Kidney tubule cell (primary cell): ENCODE data around the gene ACBD6.
A peak's percentile ranks its signal among the peaks of the same experiment; 100 is the strongest.

Source experiments
- DNase-seq: peaks from one replicate; pipeline ENCODE4 v3.0.0-alpha.2; 2018; ENCODE audit warnings: low spot score

ACBD6 gene

GRCh38 chr1:180369061-180369460, 133.3 kb downstream of the ACBD6 start:
- no peak for DNase-seq

GRCh38 chr1:180366371-180367068, 135.9 kb downstream of the ACBD6 start:
- no peak for DNase-seq

DNA sequence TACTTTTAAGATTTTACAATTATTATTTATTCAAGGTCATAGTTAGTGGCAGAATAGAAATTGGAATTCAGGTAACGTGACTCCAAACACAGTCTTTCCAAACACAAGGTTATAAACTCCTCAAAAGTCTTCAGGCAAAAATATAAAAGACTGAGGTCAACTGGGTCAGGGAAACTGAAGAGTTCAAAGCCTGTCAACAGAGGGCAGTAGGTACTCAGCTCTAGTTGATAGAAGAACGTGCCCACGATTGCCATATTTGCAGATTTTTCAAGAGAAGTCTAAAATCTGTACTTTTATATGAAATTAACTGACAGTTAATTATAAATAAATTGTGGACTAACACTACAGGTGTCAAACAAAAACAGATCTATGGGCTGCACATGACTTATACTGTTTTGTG, 137.3 kb downstream of the ACBD6 start:
- DNase-seq: no peak

DNA sequence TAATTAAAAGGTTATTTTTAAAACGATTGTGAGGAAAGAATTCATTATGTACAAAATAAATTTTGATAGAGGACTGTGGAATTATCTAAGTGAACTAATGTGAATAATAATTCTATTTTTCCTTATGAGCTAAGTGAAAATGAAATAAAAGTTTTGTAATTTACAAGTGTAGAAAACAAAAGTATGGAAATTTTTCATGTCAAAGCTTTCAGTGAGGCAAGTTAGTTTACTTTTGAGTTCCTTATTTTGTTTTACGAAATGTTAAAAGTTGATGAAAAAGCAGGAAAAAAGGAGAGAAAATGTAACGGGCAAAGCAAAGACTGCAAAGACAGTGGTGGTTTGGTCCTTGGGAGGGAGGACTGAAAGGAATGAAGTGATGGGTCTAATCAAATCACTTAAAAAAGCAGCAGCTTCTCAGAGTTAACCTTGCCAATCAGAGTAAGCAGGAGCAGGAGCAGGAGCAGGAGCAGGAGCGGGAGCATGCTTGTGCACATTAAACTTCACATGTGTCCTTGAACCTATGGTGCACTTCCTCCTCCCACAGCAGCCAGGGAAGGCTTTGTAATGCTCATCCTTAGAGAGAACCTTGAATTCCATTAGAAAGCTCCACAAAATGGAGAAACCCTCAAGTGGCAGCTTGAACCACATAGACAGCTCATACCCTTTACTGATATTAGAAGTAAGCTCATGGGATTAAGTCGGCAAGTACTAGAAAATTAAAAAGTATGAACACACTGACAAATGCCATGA, 139.0 kb downstream of the ACBD6 start:
- DNase-seq: no peak

DNA sequence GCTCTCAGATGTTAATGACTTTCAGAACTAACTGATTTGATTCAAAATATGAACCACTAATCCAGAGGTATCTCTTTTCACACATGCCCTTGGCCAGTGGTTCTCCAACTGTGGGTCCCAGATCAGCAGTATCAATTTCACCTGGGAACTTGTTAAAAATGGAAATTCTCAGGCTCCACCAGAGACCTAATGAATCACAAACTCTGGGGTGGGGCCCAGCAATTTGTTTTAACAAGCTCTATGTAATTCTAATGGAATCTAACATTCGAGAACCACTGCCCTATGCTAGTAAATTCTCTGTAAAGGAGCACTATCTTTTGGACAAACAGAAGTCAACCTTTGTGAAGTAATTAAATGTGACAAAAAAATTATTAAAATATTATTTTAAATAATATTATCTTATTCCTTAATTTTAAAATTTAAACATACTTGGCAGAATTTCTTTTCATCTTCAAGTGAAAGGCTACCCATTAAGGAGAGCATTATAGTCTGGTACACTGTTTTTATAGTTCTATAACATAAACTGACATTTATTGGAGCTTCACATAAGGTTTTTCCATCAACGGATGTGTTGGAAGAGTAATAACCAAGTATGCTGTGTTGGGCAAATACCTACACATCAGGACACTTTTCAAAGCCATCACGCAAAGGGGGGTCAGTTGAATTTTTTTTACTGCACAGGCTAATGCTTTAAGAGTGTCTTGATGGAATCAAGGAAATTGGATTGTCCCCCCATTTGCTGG, 141.9 kb downstream of the ACBD6 start:
- no peak for DNase-seq

DNA sequence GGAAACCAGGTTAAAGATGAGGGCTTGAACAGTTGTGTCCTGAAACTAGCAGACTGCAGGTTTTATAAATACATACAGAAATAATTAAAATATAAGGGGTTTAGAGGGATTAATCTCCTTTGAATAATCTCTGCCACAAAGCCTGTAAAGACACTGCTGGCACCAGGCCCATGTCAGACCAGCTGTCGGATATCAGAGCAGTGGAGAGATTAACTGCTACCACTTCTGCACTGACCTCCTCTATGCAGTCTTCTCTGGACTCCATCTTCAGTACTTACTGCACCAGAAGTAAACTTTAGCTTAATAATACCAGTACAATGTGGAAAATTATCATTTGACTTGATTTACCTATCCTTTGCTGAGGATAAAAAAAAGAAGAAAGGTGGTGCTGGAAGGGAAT, 143.7 kb downstream of the ACBD6 start:
- DNase-seq: no peak

- no peak for DNase-seq
Measured at GRCh38 chr1:180353945-180354344, 148.4 kb downstream of the ACBD6 start.

GRCh38 chr1:180352588-180352987, 149.8 kb downstream of the ACBD6 start:
- no peak for DNase-seq

DNA sequence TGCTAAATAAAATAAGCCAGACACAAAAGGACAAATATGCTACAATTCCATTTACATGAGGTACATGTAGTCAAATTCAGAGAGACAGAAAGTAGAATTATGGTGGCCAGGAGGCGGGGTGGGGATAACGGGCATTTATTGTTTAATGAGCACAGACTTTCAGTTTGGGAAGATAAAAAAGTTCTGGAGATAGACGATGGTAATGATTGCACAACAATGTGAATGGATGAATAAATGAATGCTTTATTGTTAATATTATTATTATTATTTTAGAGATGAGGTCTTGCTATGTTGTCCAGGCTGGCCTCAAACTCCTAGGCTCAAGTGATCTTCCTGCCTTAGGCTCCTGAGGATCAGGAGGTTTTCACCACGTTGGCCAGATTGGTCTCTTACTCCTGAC, 150.4 kb downstream of the ACBD6 start:
- DNase-seq: no peak

GRCh38 chr1:180345148-180345547, 157.2 kb downstream of the ACBD6 start:
- DNase-seq: no peak

- peak; percentile 20 for DNase-seq
Measured at GRCh38 chr1:180343921-180344769, 158.2 kb downstream of the ACBD6 start.

- no peak for DNase-seq
Measured at GRCh38 chr1:180327089-180327488, 175.3 kb downstream of the ACBD6 start.

DNA sequence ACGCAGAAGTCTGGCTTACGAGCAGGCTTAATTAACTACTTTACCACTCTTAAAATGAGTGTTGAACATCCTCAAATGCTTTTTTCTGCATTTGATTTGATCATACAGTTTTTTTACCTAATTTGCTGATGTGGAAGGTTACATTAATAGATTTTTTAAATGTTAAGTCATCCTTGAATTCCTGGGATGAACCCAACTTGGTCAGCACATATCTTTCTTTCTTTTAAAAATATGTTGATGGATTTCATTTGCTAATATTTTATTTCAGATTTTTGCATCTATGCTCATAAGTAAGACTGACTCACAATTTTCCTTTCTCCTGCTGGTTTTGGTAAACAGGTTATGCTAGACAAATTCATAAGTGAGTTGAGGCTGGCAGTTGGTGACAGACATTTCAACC, 189.5 kb downstream of the ACBD6 start:
- DNase-seq: no peak

- DNase-seq: peak; percentile 54
Measured at GRCh38 chr1:180311011-180311730, 191.2 kb downstream of the ACBD6 start.

DNA sequence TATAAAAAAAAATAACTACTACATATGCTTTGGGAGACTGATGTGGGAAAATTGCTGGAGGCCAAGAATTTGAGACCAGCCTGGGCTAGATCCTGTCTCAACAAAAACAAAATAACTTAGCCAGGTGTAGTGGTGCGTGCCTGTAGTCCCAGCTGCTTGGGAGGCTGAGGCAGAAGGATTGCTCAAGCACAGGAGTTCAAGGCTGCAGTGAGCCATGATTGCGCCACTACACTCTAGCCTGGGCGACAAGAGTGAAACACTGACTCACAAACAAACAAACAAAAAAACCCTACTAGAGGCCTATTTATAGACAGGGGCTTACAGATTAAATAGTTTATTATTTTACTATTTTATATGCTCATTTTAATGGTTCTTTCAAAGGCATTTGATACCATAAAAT, 192.3 kb downstream of the ACBD6 start:
- DNase-seq: peak; percentile 50

GRCh38 chr1:180309338-180309737, 193.0 kb downstream of the ACBD6 start:
- peak; percentile 87 for DNase-seq

GRCh38 chr1:180301135-180301742, 201.1 kb downstream of the ACBD6 start:
- no peak for DNase-seq

DNA sequence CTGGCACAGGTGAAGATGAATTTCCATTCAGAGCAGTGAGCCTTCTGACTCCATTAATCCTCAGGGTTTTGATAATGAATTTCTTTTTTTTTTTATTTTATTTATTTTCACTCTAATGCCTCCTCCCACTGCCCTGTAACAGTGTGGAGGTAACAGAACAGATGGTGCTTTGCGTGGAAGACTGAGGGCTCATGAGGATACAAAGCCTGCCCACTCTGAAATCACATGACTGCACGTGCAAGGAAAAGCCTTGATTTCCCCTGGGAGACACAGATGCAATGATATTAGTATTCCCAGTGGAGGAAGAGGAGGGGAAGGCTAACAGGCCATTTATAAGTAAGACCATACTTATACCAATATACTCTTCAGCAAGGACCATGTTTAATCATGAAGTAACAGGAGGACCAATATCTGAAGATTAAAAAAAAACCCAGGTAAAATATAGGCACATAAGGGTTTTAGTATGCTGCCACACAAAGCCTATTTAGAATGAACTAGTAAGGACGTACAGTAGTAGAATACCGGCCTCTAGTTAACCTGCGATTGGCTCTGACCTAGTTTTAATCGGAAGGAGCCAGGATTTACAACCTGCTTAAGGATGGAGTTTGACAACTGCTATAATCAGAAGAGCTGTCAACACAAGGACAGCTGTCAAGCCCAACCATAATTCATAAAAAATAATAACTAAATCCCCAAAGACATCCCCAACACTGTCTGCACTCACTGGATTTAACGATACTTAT, 202.7 kb downstream of the ACBD6 start:
- no peak for DNase-seq

DNA sequence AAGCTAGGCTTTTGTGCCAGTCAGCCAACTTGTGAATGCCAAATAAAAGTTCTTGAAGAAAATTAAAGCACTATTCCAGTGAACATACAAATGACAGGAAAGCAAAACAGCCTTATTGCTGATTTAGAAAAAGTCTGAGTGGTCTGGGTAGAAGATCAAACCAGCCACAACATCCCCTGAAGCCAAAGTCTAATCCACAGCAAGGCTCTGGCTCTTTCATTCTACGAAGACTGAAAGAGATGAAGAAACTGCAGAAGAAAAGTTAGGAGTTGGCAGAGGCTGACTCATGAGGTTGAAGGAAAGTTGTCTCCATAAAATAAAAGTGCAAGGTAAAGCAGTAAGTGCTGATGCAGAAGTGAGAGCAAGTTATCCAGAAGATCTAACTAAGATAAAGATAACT, 206.4 kb downstream of the ACBD6 start:
- DNase-seq: no peak

DNA sequence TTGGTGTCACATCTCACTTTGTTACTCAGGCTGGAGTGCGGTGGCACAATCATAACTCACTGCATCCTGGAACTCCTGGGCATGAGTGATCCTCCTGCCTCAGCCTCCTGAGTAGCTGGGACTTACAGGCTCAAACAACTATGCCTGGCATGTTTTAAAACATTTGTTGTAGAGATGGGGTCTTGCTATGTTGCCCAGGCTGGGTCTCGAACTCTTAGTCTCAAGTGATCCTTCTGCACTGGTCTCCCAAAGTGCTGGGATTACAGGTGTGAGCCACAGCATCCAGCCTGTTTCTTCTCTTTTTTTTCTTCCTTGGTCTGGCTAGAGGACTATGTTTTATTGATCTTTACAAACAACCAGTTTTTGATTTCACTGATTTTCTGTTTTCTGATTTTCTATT, 207.7 kb downstream of the ACBD6 start:
- no peak for DNase-seq
